NOMO-1 (cell line): ENCODE measurements around the gene SORBS2.
"Not testable (repeated sequence)": the region's sequence is repeated elsewhere in the genome, so short reads cannot be mapped to it uniquely, and the experiment has no call there.

Source experiments
- DNase-seq, 2 experiments: peaks; one replicate each; lab custom pipeline; 2025; ENCODE audit not compliant: unreplicated experiment in 2 of 2; lab: John Stamatoyannopoulos, UW

SORBS2 gene

GRCh38 chr4:185811509-185812364 is at the start of gene SORBS2:
Gene SORBS2 (minus strand): TSS chr4:185812194. CDS start chr4:185690571, 121,623 bp downstream.
- no peak for DNase-seq

GRCh38 chr4:185859111-185859510 is 47.1 kb upstream of the SORBS2 start:
- DNase-seq, result no peak

- not testable (repeated sequence) for DNase-seq
Observed at GRCh38 chr4:185857561-185857960, 45.6 kb upstream of the SORBS2 start.

GRCh38 chr4:185853841-185854240 is 41.8 kb upstream of the SORBS2 start:
- DNase-seq, result no peak

- no peak for DNase-seq
Observed at GRCh38 chr4:185852961-185853360, 41.0 kb upstream of the SORBS2 start.

- DNase-seq, result no peak
Observed at GRCh38 chr4:185849664-185850550, 37.9 kb upstream of the SORBS2 start.

- no peak for DNase-seq
Observed at GRCh38 chr4:185847352-185848097, 35.5 kb upstream of the SORBS2 start.

- DNase-seq, result no peak
Observed at GRCh38 chr4:185846505-185847150, 34.6 kb upstream of the SORBS2 start.

- DNase-seq, result no peak
Observed at GRCh38 chr4:185845966-185846365, 34.0 kb upstream of the SORBS2 start.

GRCh38 chr4:185841451-185841850 is 29.5 kb upstream of the SORBS2 start:
- no peak for DNase-seq

- DNase-seq, result no peak
Observed at GRCh38 chr4:185840953-185841352, 29.0 kb upstream of the SORBS2 start.

GRCh38 chr4:185840201-185840600 is 28.2 kb upstream of the SORBS2 start:
- DNase-seq, result no peak

GRCh38 chr4:185839770-185840169 is 27.8 kb upstream of the SORBS2 start:
- DNase-seq, result no peak

GRCh38 chr4:185839194-185839712 is 27.3 kb upstream of the SORBS2 start:
- DNase-seq, result no peak

- DNase-seq, result no peak
Observed at GRCh38 chr4:185838514-185839193, 26.7 kb upstream of the SORBS2 start.

GRCh38 chr4:185838104-185838452 is 26.1 kb upstream of the SORBS2 start:
- no peak for DNase-seq

GRCh38 chr4:185837415-185838103 is 25.6 kb upstream of the SORBS2 start:
- DNase-seq, result no peak

- no peak for DNase-seq
Observed at GRCh38 chr4:185836241-185837084, 24.5 kb upstream of the SORBS2 start.
